ENCODE results near the gene MARK4.

MARK4 gene

GRCh38 chr19:45314708-45315245 is 63.7 kb downstream of the MARK4 start:
- no peak for DNase-seq (ENCODE audit: insufficient read length)
- no peak for FAIRE-seq
- no peak for TF ChIP-seq POLR2AphosphoS5 (IDR thresholded peaks at IDR 0.05; ENCODE audit: low read depth, low read length)
- TF ChIP-seq TAF1 (IDR thresholded peaks at IDR 0.05; ENCODE audit: borderline replicate concordance, low read depth, low read length): no peak
- no peak for TF ChIP-seq POLR2A (IDR thresholded peaks at IDR 0.05; ENCODE audit: low read depth, low read length)

- TF ChIP-seq TAF1 (IDR thresholded peaks at IDR 0.05; ENCODE audit: borderline replicate concordance, low read depth, low read length): no peak
- TF ChIP-seq POLR2AphosphoS5 (IDR thresholded peaks at IDR 0.05; ENCODE audit: low read depth, low read length): no peak
- no peak for TF ChIP-seq POLR2A (IDR thresholded peaks at IDR 0.05; ENCODE audit: low read depth, low read length)
- no peak for FAIRE-seq
- no peak for DNase-seq (ENCODE audit: insufficient read length)
These were observed 64.2 kb downstream of the MARK4 start for GRCh38 chr19:45315304-45315703.

- DNase-seq (ENCODE audit: insufficient read length) (no peak), FAIRE-seq (no peak)
- TF ChIP-seq POLR2A (IDR thresholded peaks at IDR 0.05; ENCODE audit: low read depth, low read length) (no peak), TAF1 (IDR thresholded peaks at IDR 0.05; ENCODE audit: borderline replicate concordance, low read depth, low read length) (no peak), POLR2AphosphoS5 (IDR thresholded peaks at IDR 0.05; ENCODE audit: low read depth, low read length) (no peak)
These were observed 70.1 kb downstream of the MARK4 start for GRCh38 chr19:45320997-45321775.

GRCh38 chr19:45321848-45322247 is 70.8 kb downstream of the MARK4 start:
- FAIRE-seq: no peak
- no peak for DNase-seq (ENCODE audit: insufficient read length)
- TF ChIP-seq POLR2AphosphoS5 (IDR thresholded peaks at IDR 0.05; ENCODE audit: low read depth, low read length) (no peak), TAF1 (IDR thresholded peaks at IDR 0.05; ENCODE audit: borderline replicate concordance, low read depth, low read length) (no peak), POLR2A (IDR thresholded peaks at IDR 0.05; ENCODE audit: low read depth, low read length) (no peak)

GRCh38 chr19:45322311-45322710 is 71.2 kb downstream of the MARK4 start:
- no peak for DNase-seq (ENCODE audit: insufficient read length)
- FAIRE-seq: no peak

GRCh38 chr19:45322744-45323281 is 71.7 kb downstream of the MARK4 start, which contains the start of gene CKM:
Gene CKM, minus strand, starts transcription at chr19:45322875. Its CDS starts 3,162 bp downstream, at chr19:45319713.
- TF ChIP-seq TAF1 (IDR thresholded peaks at IDR 0.05; ENCODE audit: borderline replicate concordance, low read depth, low read length): no peak
- no peak for TF ChIP-seq POLR2AphosphoS5 (IDR thresholded peaks at IDR 0.05; ENCODE audit: low read depth, low read length)
- TF ChIP-seq POLR2A (IDR thresholded peaks at IDR 0.05; ENCODE audit: low read depth, low read length): no peak
- FAIRE-seq (no peak), DNase-seq (ENCODE audit: insufficient read length) (no peak)

More at GRCh38 chr19:45322311-45322710, 71.2 kb downstream of the MARK4 start:
- TF ChIP-seq TAF1 (IDR thresholded peaks at IDR 0.05; ENCODE audit: borderline replicate concordance, low read depth, low read length) (no peak), POLR2AphosphoS5 (IDR thresholded peaks at IDR 0.05; ENCODE audit: low read depth, low read length) (no peak), POLR2A (IDR thresholded peaks at IDR 0.05; ENCODE audit: low read depth, low read length) (no peak)

GRCh38 chr19:45323671-45324081 is 72.6 kb downstream of the MARK4 start:
- no peak for TF ChIP-seq TAF1 (IDR thresholded peaks at IDR 0.05; ENCODE audit: borderline replicate concordance, low read depth, low read length)
- TF ChIP-seq POLR2A (IDR thresholded peaks at IDR 0.05; ENCODE audit: low read depth, low read length): no peak
- no peak for TF ChIP-seq POLR2AphosphoS5 (IDR thresholded peaks at IDR 0.05; ENCODE audit: low read depth, low read length)
- FAIRE-seq: no peak
- DNase-seq (ENCODE audit: insufficient read length): no peak

- FAIRE-seq: no peak
- no peak for DNase-seq (ENCODE audit: insufficient read length)
- TF ChIP-seq POLR2A (IDR thresholded peaks at IDR 0.05; ENCODE audit: low read depth, low read length) (no peak), TAF1 (IDR thresholded peaks at IDR 0.05; ENCODE audit: borderline replicate concordance, low read depth, low read length) (no peak), POLR2AphosphoS5 (IDR thresholded peaks at IDR 0.05; ENCODE audit: low read depth, low read length) (no peak)
These were observed 73.4 kb downstream of the MARK4 start for GRCh38 chr19:45324349-45324907.

GRCh38 chr19:45327404-45328143 is 76.5 kb downstream of the MARK4 start:
- no peak for FAIRE-seq
- DNase-seq (ENCODE audit: insufficient read length): no peak
- TF ChIP-seq TAF1 (IDR thresholded peaks at IDR 0.05; ENCODE audit: borderline replicate concordance, low read depth, low read length) (no peak), POLR2AphosphoS5 (IDR thresholded peaks at IDR 0.05; ENCODE audit: low read depth, low read length) (no peak), POLR2A (IDR thresholded peaks at IDR 0.05; ENCODE audit: low read depth, low read length) (no peak)

GRCh38 chr19:45331411-45331810 is 80.3 kb downstream of the MARK4 start:
- DNase-seq (ENCODE audit: insufficient read length) (no peak), FAIRE-seq (no peak)
- no peak for TF ChIP-seq POLR2AphosphoS5 (IDR thresholded peaks at IDR 0.05; ENCODE audit: low read depth, low read length)
- no peak for TF ChIP-seq TAF1 (IDR thresholded peaks at IDR 0.05; ENCODE audit: borderline replicate concordance, low read depth, low read length)
- TF ChIP-seq POLR2A (IDR thresholded peaks at IDR 0.05; ENCODE audit: low read depth, low read length): no peak
